K562 (cell line): Measurements from ENCODE around the gene CSAD. TPM values are rescaled to one million over a fixed set of nuclear protein-coding genes. Genes with fewer than 3 reads are reported as not detected.

Source experiments
- BRD9 ChIP-seq: fragments of 450-650 bp; IDR thresholded peaks from 2 replicates; pipeline ENCODE4 v1.6.1; 2018; ENCODE audit warnings: low read depth; ENCODE audit not compliant: partially characterized antibody
- FOXP4 ChIP-seq: sonication (generic); formaldehyde crosslinking; IDR thresholded peaks from 2 replicates; pipeline ENCODE4 v1.8.0; 2022; ENCODE audit warnings: mild to moderate bottlenecking, missing genetic modification reagents, borderline replicate concordance
- GATAD2A ChIP-seq: fragments of 450-650 bp; IDR thresholded peaks from 2 replicates; pipeline ENCODE4 v1.6.1; 2017
- MIER1 ChIP-seq: fragments of 450-650 bp; IDR thresholded peaks from 2 replicates; pipeline ENCODE4 v1.6.1; 2016; ENCODE audit warnings: antibody characterized with exemption, mild to moderate bottlenecking, low read depth
- NBN ChIP-seq: fragments of 450-650 bp; IDR thresholded peaks from 2 replicates; pipeline ENCODE4 v1.6.1; 2016; ENCODE audit warnings: low read depth, mild to moderate bottlenecking
- NFATC3 ChIP-seq: fragments of 450-650 bp; IDR thresholded peaks from 2 replicates; pipeline ENCODE4 v1.6.1; 2017; ENCODE audit warnings: mild to moderate bottlenecking
- PML ChIP-seq: IDR thresholded peaks from 2 replicates; pipeline ENCODE4 v1.6.1; 2012; ENCODE audit warnings: low read length, inconsistent platforms
- POLR2G ChIP-seq: fragments of 200-400 bp; formaldehyde crosslinking; IDR thresholded peaks from 2 replicates; pipeline ENCODE4 v1.6.1; 2017; ENCODE audit warnings: low read depth, mild to moderate bottlenecking, antibody characterized with exemption, low read length, moderate library complexity
- RB1 ChIP-seq: fragments of 450-650 bp; IDR thresholded peaks from 2 replicates; pipeline ENCODE4 v1.6.1; 2017; ENCODE audit warnings: low read depth, mild to moderate bottlenecking
- RBM34 ChIP-seq: fragments of 200-400 bp; formaldehyde crosslinking; IDR thresholded peaks from 2 replicates; pipeline ENCODE4 v1.6.1; 2018; ENCODE audit warnings: low read length, borderline replicate concordance; ENCODE audit not compliant: insufficient read depth
- SIN3A ChIP-seq, 2 experiments: fragments of 150-350 bp in 1 of 2; IDR thresholded peaks; 2 replicates each; pipeline ENCODE4 v1.6.1; 2011 to 2016; ENCODE audit warnings: borderline replicate concordance in 2 of 2, low read depth in 2 of 2, low read length in 2 of 2, mild to moderate bottlenecking in 2 of 2, moderate library complexity in 2 of 2; ENCODE audit not compliant: control insufficient read depth in 1 of 2
- SMARCA5 ChIP-seq: fragments of 450-650 bp; IDR thresholded peaks from 2 replicates; pipeline ENCODE4 v1.6.1; 2016
- SMARCE1 ChIP-seq: fragments of 450-650 bp; IDR thresholded peaks from 2 replicates; pipeline ENCODE4 v1.7.1; 2016; ENCODE audit warnings: mild to moderate bottlenecking
- THRAP3 ChIP-seq: fragments of 450-650 bp; IDR thresholded peaks from 2 replicates; pipeline ENCODE4 v1.6.1; 2016; ENCODE audit warnings: mild to moderate bottlenecking, inconsistent platforms, borderline replicate concordance
- TRIM24 ChIP-seq, 2 experiments: fragments of 450-650 bp; IDR thresholded peaks; 2 replicates each; pipeline ENCODE4 v1.6.1; 2016
- TRIM25 ChIP-seq: fragments of 450-650 bp; IDR thresholded peaks from 2 replicates; pipeline ENCODE4 v1.7.0; 2016; ENCODE audit warnings: borderline replicate concordance
- ZBED1 ChIP-seq: IDR thresholded peaks from 2 replicates; pipeline ENCODE4 v1.6.1; 2014
- ZBTB17 ChIP-seq: fragments of 450-650 bp; formaldehyde crosslinking; IDR thresholded peaks from 2 replicates; pipeline ENCODE4 v1.4.0; 2020; ENCODE audit warnings: mild to moderate bottlenecking
- ZEB2 ChIP-seq: fragments of 450-650 bp; IDR thresholded peaks from 2 replicates; pipeline ENCODE4 v1.6.1; 2016
- ZNF197 ChIP-seq: fragments of 200-800 bp; sonication (Bioruptor generic); IDR thresholded peaks from 2 replicates; pipeline ENCODE4 v1.6.1; 2016; ENCODE audit warnings: low read depth, missing genetic modification characterization, missing compliant biosample characterization
- ZNF41 ChIP-seq: fragments of 250-450 bp; sonication (Bioruptor Pico); conservative IDR thresholded peaks from 2 replicates; pipeline ENCODE4 v1.4.0; 2020; ENCODE audit warnings: mild to moderate bottlenecking
- polyA plus RNA-seq, 8 experiments: library from polyadenylated mRNA; depleted of rRNA in 4 of 8; stranded (reverse) in 5 of 8; unstranded in 3 of 8; fragments of >200 nt; fragmentation: Nextera tagmentation in 2 of 8; fragmentation: Illumina TruSeq in 1 of 8; extraction: Ambion mirVana in 2 of 8; extraction: Trizol in 1 of 8; gene quantifications; 2 replicates each; pipeline versions ENCODE4 v1.2.1 to v1.2.3, GENCODE V29; 2011 to 2014; ENCODE audit warnings: inconsistent platforms in 1 of 8, missing spikeins in 1 of 8
- total RNA-seq, 7 experiments: library from RNA; depleted of rRNA in 6 of 7; stranded (reverse); fragments of >200 nt in 6 of 7; fragmentation: Illumina TruSeq in 2 of 7; extraction: Trizol in 2 of 7; gene quantifications; 2 replicates each; pipeline versions ENCODE4 v1.2.1 to v1.2.3, GENCODE V29; 2011 to 2021; ENCODE audit warnings: low replicate concordance in 1 of 7
- TF ChIP-seq, protein P1 (sequence below): fragments of 250-450 bp; sonication (Bioruptor Pico); IDR thresholded peaks from 2 replicates; pipeline ENCODE4 v1.4.0; 2020

The CSAD gene
- total and polyA plus RNA-seq, 9 of the 15 experiments (the other 6 are each of a cell fraction or from before 2014, with no cell fraction given): 1.8 to 19.6 (median 8.1) TPM

DNA sequence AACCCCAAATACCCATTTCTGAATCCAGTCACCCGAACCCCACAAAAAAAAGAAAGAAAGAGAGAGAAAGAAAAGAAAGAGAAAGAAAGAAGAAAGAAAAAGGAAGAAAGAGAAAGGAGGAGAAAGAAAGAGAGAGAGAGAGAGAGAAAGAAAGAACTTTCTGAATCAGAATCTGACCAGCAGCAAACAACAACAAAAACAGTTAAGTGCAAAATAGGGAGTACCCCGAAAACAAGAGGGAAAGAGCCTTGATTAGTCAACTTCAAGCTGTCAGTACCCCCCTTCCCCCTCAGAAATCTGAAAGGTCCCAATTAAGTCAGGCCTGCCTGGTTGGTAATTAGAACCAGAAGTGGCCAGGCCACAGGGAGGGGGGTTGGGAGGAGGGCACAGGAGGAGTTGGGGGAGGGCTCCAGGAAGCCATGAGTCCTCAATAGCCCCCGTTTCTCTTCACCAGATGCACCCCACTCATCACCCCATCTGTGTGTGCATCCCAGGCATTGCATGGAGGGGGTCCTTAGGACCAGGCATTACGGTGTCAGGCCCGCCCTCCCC, 41.5 kb upstream of the CSAD start (continued):
- 0 out of 2 replicates have a peak, but pooled peaks have one; percentile 83 for TF ChIP-seq TRIM25
- TF ChIP-seq GATAD2A: no peak
- no peak for TF ChIP-seq ZNF197
- no peak for TF ChIP-seq ZNF41
- no peak for TF ChIP-seq PML
- no peak for TF ChIP-seq RBM34
- TF ChIP-seq POLR2G: no peak
- TF ChIP-seq TRIM24 (IDR thresholded peaks at IDR 0.05): no peak
- no peak for TF ChIP-seq SIN3A (IDR thresholded peaks at IDR 0.05; ENCODE audit: borderline replicate concordance in 2 of 2, control insufficient read depth in 1 of 2, low read depth in 2 of 2, low read length in 2 of 2)
- peak; percentile 55; the same call in 1 of the 2 replicates for TF ChIP-seq SMARCA5
- TF ChIP-seq ZBED1: no peak
- peak; percentile 47; the same call in 1 of the 2 replicates for TF ChIP-seq SMARCE1
- TF ChIP-seq, protein P1, sequence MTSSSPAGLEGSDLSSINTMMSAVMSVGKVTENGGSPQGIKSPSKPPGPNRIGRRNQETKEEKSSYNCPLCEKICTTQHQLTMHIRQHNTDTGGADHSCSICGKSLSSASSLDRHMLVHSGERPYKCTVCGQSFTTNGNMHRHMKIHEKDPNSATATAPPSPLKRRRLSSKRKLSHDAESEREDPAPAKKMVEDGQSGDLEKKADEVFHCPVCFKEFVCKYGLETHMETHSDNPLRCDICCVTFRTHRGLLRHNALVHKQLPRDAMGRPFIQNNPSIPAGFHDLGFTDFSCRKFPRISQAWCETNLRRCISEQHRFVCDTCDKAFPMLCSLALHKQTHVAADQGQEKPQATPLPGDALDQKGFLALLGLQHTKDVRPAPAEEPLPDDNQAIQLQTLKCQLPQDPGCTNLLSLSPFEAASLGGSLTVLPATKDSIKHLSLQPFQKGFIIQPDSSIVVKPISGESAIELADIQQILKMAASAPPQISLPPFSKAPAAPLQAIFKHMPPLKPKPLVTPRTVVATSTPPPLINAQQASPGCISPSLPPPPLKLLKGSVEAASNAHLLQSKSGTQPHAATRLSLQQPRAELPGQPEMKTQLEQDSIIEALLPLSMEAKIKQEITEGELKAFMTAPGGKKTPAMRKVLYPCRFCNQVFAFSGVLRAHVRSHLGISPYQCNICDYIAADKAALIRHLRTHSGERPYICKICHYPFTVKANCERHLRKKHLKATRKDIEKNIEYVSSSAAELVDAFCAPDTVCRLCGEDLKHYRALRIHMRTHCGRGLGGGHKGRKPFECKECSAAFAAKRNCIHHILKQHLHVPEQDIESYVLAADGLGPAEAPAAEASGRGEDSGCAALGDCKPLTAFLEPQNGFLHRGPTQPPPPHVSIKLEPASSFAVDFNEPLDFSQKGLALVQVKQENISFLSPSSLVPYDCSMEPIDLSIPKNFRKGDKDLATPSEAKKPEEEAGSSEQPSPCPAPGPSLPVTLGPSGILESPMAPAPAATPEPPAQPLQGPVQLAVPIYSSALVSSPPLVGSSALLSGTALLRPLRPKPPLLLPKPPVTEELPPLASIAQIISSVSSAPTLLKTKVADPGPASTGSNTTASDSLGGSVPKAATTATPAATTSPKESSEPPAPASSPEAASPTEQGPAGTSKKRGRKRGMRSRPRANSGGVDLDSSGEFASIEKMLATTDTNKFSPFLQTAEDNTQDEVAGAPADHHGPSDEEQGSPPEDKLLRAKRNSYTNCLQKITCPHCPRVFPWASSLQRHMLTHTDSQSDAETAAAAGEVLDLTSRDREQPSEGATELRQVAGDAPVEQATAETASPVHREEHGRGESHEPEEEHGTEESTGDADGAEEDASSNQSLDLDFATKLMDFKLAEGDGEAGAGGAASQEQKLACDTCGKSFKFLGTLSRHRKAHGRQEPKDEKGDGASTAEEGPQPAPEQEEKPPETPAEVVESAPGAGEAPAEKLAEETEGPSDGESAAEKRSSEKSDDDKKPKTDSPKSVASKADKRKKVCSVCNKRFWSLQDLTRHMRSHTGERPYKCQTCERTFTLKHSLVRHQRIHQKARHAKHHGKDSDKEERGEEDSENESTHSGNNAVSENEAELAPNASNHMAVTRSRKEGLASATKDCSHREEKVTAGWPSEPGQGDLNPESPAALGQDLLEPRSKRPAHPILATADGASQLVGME (CRISPR knock-in tag): no peak
- peak; percentile 51; the same call in 1 of the 2 replicates for TF ChIP-seq MIER1
- TF ChIP-seq RB1: no peak
- TF ChIP-seq NBN: 0 out of 2 replicates have a peak, but pooled peaks have one; percentile 53
- no peak for TF ChIP-seq ZEB2
- TF ChIP-seq THRAP3: peak; percentile 82; the same call in 1 of the 2 replicates
- TF ChIP-seq NFATC3: peak; percentile 20; the same call in 1 of the 2 replicates
- TF ChIP-seq BRD9: peak; percentile 77
- no peak for TF ChIP-seq ZBTB17 (CRISPR knock-in tag)
- no peak for TF ChIP-seq FOXP4 (CRISPR knock-in tag)
